Activated T-cell treated with anti-CD3 and anti-CD28 coated beads, Interleukin-2, amount 50 U/mL, for 72 hours (primary cell): ENCODE data around the gene OTULIN. TPM values are rescaled to one million over a fixed set of nuclear protein-coding genes. Genes with fewer than 3 reads are reported as not detected.

ENCODE experiments used
- ATAC-seq, 2 donors: fragments of 150-1000 bp; cut with Tn5 transposase; replicated peaks in 1 of 2; 2 replicates each; pipeline ENCODE4 v1.10.0; 2021; ENCODE audit warnings: moderate library complexity in 2 of 2, mild to moderate bottlenecking in 1 of 2
- DNase-seq, 2 donors: peaks; one replicate each; pipeline ENCODE4 v3.0.0; 2021 to 2022; ENCODE audit warnings: mixed read lengths in 1 of 2
- H3K27ac Mint-ChIP-seq: one replicate; pipeline ENCODE4 v1.8.0; 2022; ENCODE audit warnings: mild to moderate bottlenecking, moderate library complexity, mixed read lengths
- H3K27me3 Mint-ChIP-seq: one replicate; pipeline ENCODE4 v1.8.0; 2022; ENCODE audit warnings: low read depth, mixed read lengths
- H3K36me3 Mint-ChIP-seq, 2 donors: one replicate each; pipeline ENCODE4 v1.8.0; 2022; ENCODE audit warnings: mixed read lengths in 2 of 2, mild to moderate bottlenecking in 1 of 2; ENCODE audit not compliant: insufficient read depth in 2 of 2
- H3K4me1 Mint-ChIP-seq: one replicate; pipeline ENCODE4 v1.8.0; 2022; ENCODE audit warnings: low read depth, mixed read lengths
- H3K4me3 Mint-ChIP-seq, 2 donors: one replicate each; pipeline ENCODE4 v1.8.0; 2022; ENCODE audit warnings: mild to moderate bottlenecking in 2 of 2, mixed read lengths in 2 of 2, moderate library complexity in 2 of 2
- H3K9me3 Mint-ChIP-seq, 2 donors: one replicate each; pipeline ENCODE4 v1.8.0; 2022; ENCODE audit warnings: mixed read lengths in 2 of 2
- total RNA-seq, 2 donors: library from RNA; stranded (reverse); gene quantifications; one replicate each; pipeline ENCODE4 v1.2.3, GENCODE V29; 2022

The OTULIN gene
- total RNA-seq, 2 donors from 2014 or later: 72.9 to 77.9 TPM

DNA sequence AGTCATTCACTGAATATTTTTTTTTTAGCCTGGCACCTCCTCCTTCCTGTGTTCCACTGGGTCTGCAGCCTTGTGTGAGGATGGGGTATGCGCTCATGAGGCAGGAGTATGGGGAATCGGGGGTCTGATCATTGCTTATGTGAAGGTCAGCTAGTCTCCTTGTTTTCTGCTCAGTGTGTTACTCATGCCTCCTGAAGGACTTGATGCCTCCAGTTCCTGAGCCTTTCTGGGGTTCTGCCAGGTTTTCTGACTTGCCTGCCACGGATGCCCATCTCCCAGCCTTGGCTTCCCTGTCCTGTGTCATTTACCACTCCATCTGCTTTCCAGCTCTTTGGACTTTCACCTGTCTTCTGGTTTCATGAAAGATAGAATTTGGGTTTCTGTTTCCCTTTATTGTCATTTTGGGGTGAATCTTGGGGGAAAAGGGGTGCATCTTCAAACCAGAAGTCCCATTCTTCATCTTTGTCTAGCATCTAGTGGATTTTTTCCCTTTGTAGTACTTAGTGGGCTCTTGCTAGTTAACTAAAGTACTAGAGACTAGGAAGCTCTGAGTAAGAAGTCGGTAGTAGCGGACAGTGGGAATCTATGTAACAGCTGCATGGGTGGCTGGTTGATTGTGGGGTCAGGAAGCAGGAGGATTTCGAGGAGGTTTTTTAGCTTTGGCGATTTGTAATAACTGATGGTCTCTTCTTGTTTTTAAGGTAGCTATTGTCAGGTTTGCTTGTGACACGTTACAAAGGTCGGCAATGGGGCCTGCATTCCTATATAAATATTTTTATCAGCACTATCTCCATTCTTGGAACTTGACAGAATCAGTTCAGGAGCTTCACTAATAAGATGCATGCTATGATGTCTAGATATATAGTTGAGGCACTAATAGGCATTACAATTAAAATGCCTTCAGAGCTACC is 8.2 kb downstream of the OTULIN start:
- Mint-ChIP-seq H3K27ac (peak overlapping the region; percentile 95), H3K36me3 (peaks cover 12 to 17% of the 10 kb centered on the region in 2 donors), H3K27me3 (no peaks in the 10 kb centered on the region), H3K4me3 (peak overlapping the region; percentile 76 to 88), H3K4me1 (peaks cover 92% of the 10 kb centered on the region), H3K9me3 (no peaks in the 10 kb centered on the region)
- no peak for DNase-seq
- no peak for ATAC-seq

DNA sequence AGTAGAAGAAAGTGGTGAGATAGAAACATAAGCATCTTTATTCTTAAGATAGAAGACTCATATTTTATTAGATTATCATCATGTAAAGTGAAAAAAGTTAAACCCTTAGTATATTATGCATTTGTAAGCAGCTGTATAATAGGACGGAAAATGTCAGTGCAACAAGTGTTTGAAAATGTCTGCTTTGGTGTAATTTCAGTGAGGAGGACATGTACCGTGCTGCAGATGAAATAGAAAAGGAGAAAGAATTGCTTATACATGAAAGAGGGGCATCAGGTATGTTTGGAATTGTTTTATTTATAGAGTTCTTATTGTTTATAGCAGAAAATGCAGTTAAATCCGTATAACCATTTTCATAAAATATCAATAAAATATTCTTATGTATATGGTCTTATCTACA is 8.9 kb downstream of the OTULIN start:
- ATAC-seq: no peak
- peak overlapping the region in 1 of 2 donors; percentile 88 for H3K4me3 Mint-ChIP-seq
- H3K36me3 Mint-ChIP-seq: peaks cover 11 to 17% of the 10 kb centered on the region in 2 donors
- H3K27me3 Mint-ChIP-seq: no peaks in the 10 kb centered on the region
- H3K4me1 Mint-ChIP-seq: peaks cover 85% of the 10 kb centered on the region
- peak overlapping the region; percentile 95 for H3K27ac Mint-ChIP-seq
- no peaks in the 10 kb centered on the region for H3K9me3 Mint-ChIP-seq
- no peak for DNase-seq

DNA sequence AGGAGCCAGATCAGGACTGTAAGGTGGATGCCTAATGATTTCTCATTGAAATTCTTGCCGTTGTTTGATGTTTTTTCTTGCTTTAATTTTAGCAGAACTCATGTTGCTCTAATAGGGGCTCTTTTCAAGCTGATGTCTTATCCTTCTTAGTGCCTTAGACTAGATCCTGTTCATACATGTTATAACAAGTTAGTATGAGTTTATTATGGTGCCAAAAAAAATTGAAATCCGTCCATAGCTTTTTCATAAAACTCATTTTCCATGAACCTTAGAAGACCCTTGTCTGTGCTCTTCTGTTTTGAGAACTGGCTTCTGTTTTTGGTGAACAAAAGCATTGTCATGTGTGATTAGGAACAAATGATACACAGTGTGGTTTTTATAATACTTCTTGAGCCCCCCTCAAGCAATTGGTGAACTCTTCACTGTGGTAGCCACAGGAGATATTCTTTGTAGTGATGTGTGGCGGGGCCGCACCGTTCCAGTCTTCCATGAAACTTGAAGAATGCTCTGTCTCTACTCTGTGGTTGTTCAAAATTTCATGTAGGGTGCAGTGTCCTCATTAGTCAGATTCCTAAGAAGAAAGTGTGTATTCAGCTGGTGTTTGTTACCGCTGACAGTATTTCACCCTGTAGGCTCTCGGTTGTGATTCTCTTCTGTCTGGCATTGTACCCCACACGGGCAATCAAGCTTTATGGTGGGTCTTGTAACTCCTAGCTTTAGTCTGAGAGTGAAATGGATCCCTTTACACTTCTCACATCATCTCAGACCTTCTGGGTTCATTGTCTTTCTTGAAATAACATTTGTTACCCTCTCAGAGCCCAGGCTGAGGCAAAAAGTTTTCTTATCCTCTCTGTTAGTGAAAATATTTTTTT is 10.7 kb downstream of the OTULIN start:
- peaks cover 69% of the 10 kb centered on the region for H3K4me1 Mint-ChIP-seq
- no peaks in the 10 kb centered on the region for H3K27me3 Mint-ChIP-seq
- H3K36me3 Mint-ChIP-seq: peaks cover 9 to 19% of the 10 kb centered on the region in 2 donors
- ATAC-seq: peak; percentile 56 to 66
- peak overlapping the region; percentile 99 for H3K27ac Mint-ChIP-seq
- no peaks in the 10 kb centered on the region for H3K9me3 Mint-ChIP-seq
- no peak for DNase-seq
- H3K4me3 Mint-ChIP-seq: peak overlapping the region; percentile 69 to 92

DNA sequence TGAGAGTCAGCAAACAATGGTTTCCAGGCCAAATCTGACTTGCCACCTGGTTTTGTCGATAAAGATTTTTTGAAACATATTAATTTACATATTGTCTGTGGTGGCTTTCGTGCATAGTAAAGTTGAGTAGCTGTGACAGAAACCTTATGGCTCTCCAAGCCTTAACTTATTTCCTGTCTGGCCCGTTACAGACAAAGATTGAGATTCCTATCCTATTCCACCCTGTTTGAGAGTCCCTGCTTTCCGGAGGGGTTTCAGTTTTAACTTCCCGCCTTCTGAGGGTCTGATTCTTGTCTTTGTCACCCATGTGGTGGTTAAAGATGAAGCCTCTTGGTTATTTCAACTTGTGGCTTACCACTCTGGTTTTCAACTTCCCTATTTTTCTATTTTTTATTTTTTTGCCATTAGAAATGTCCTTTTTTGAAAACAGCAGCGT is 11.4 kb downstream of the OTULIN start:
- peak overlapping the region; percentile 69 to 92 for H3K4me3 Mint-ChIP-seq
- peaks cover 64% of the 10 kb centered on the region for H3K4me1 Mint-ChIP-seq
- no peaks in the 10 kb centered on the region for H3K27me3 Mint-ChIP-seq
- H3K36me3 Mint-ChIP-seq: peaks cover 10 to 21% of the 10 kb centered on the region in 2 donors
- ATAC-seq (peak; percentile 39 to 56), DNase-seq (no peak)
- peak overlapping the region; percentile 99 for H3K27ac Mint-ChIP-seq
- H3K9me3 Mint-ChIP-seq: no peaks in the 10 kb centered on the region

DNA sequence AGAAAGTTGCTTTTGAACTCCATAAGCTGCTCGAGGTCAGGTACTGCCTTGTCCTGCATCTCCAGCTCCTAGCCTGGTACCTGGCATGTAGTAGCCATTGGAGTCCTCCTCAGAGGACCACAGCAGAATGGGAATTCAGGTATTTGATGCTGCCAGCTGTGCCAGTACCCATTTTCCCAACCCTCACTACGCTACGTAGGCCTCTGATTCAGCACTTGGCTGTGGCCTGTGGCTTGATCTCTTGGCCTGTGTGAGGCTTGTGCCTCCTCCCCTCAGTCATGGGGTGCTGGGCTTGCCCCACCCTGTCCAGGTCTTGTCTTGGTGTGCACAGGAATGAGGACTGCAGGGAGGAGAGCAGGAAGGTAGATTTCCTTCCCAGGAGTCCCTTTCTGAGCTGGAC is 11.8 kb downstream of the OTULIN start:
- Mint-ChIP-seq H3K4me1 (peaks cover 60% of the 10 kb centered on the region), H3K27me3 (no peaks in the 10 kb centered on the region), H3K4me3 (peak overlapping the region; percentile 69 to 92), H3K36me3 (peaks cover 10 to 23% of the 10 kb centered on the region in 2 donors), H3K27ac (peak overlapping the region; percentile 99), H3K9me3 (no peaks in the 10 kb centered on the region)
- DNase-seq (peak; percentile 54), ATAC-seq (peak; percentile 74 to 80)

DNA sequence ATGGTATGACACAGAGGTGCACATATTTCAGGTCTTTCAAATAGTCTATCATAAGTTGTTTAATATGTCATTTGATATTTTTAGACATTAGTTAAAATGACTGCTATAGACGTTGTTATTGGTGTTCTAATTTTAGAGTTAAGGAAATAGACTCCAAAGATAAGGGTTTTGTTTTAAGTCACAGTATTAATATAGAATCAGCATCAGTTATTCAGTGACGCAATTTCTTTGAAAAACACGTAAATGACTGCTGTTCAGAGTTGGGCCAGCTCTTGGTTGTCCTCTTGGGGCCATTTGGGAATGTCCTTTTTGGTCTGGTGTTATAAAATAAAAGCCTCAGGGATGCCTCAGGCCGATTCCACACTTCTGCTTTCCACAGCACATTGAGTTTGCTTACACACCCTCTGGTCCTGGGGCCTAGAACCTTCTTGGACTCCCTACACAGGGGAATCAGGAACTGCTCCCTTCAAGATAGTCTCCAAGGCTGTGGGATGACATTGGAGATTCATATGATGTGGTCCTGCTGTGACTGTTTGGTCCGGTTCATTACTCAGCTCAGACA is 14.3 kb downstream of the OTULIN start:
- Mint-ChIP-seq H3K9me3 (no peaks in the 10 kb centered on the region), H3K36me3 (peaks cover 16 to 30% of the 10 kb centered on the region in 2 donors), H3K4me1 (peaks cover 35% of the 10 kb centered on the region), H3K4me3 (no peak overlapping the region), H3K27me3 (no peaks in the 10 kb centered on the region), H3K27ac (no peak overlapping the region)
- DNase-seq (no peak), ATAC-seq (no peak)

DNA sequence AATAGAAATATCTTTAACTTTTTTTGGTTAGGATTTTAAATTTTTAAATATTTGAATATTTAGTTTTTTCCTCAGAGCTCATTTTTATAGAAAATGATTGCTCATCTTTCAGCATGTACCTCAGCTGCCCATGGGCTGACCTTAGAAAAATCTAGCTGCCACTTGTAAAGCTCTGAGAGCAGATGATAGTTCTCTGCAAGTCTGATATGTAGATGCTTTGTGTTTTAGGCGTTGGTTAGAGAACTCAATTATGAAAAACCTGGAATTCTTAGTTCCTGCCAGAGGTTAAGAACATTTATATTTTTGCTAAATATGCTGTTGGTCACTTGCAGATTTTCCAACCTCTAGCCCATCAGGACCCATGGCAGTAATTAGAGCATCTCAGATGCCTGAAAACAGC is 15.1 kb downstream of the OTULIN start:
- Mint-ChIP-seq H3K9me3 (no peaks in the 10 kb centered on the region), H3K36me3 (peaks cover 14 to 23% of the 10 kb centered on the region in 2 donors), H3K27me3 (no peaks in the 10 kb centered on the region), H3K27ac (no peak overlapping the region), H3K4me1 (peaks cover 27% of the 10 kb centered on the region), H3K4me3 (no peak overlapping the region)
- DNase-seq: no peak
- no peak for ATAC-seq

DNA sequence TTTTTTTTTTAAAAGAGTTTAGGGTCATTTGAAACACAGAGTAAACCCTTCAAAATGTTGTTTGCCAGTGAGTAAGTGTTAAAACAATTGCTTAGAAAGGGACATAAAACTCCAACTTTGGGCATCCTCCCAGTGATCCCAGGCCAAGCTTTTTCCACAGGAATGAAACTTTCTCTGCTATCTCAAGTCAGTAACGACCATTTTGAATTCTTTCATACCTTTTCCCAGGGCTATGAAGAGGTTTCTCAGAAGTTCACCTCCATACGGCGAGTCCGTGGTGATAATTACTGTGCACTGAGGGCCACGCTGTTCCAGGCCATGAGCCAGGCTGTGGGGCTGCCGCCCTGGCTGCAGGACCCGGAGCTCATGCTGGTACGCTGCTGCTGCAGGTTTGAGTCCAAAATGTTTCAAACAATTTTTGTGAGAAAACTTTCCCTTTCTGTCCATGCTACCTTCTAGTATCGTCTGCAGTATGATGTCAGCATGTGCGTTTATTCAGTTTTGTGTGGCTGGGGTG is 16.8 kb downstream of the OTULIN start:
- DNase-seq (no peak), ATAC-seq (no peak)
- Mint-ChIP-seq H3K27me3 (no peaks in the 10 kb centered on the region), H3K36me3 (peaks cover 13 to 31% of the 10 kb centered on the region in 2 donors), H3K4me1 (peaks cover 19% of the 10 kb centered on the region), H3K27ac (peak overlapping the region; percentile 81), H3K4me3 (no peak overlapping the region), H3K9me3 (no peaks in the 10 kb centered on the region)

DNA sequence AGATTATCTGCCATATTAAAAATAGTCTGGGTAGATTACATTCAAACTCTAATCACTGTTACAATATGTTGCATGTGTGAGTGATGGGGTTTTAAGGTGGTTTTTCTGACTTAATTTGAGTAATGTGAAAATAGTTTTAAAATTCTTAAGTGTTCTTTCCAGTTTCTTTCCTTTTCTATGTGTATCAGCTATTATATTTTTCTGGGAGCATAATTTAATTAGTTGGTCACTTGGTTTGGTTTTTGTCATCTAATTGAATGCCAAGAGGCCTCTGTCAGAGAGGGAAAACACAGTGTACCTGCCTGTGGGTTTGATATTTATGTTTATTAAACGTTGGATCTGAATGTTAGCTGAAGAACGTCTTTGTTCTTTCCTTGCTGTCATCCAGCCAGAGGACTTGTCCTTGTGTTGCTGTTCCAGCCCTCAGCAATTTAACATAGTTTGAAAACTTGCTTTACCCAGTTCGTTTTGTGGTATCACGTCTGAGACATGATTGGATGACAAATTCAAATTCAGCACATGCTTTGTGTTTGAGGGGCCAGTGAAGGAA is 19.5 kb downstream of the OTULIN start:
- DNase-seq: no peak
- Mint-ChIP-seq H3K27me3 (no peaks in the 10 kb centered on the region), H3K27ac (no peak overlapping the region), H3K9me3 (no peaks in the 10 kb centered on the region), H3K36me3 (peaks cover 14 to 41% of the 10 kb centered on the region in 2 donors), H3K4me1 (peaks cover 18% of the 10 kb centered on the region), H3K4me3 (no peak overlapping the region)
- no peak for ATAC-seq

DNA sequence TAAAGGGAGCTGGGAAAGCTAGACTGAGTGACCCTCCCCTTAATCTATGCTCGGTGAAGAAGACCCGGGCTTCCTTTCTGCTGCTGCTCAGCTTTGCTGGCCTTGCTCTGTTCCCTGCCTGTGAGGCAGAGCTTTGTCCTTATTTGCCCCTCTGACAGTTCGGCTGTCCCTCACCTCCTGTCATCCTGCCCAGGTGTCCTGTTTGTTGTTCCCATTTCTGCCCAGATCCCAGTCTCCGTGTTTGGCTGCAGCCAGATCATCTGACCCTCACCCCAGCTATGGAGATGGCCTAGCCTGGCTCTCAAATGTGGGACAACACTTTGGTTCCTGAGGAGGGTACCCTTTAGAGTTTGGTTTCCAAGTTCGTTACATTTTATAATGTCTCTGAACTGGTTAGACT is 20.2 kb downstream of the OTULIN start:
- no peak for DNase-seq
- peaks cover 16 to 48% of the 10 kb centered on the region in 2 donors for H3K36me3 Mint-ChIP-seq

DNA sequence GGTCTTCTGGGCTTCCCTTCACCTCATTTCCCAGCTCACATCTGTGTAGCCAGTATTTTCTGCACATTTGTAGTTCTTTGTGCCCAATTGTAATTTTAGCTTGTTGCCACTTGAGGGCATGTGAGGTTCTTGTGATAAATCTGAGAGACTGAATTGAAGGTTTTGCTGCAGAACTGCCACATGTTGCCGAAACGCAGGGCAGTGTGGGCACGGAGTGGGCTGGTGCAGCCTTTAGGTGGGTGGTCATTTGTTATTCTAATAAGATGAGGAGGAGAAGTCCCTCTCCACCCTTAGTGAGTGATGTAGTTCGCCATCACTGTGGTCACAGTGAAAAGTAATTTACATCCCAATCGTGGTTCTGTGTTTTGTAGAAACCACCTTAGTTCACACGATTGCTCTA is 21.2 kb downstream of the OTULIN start:
- peak; percentile 90 to 93 for ATAC-seq
- Mint-ChIP-seq H3K4me1 (peaks cover 13% of the 10 kb centered on the region), H3K27ac (peak overlapping the region; percentile 28)

More for the DNA sequence above, 20.2 kb downstream of the OTULIN start:
- Mint-ChIP-seq H3K4me1 (peaks cover 18% of the 10 kb centered on the region), H3K4me3 (no peak overlapping the region), H3K27me3 (no peaks in the 10 kb centered on the region), H3K27ac (peak overlapping the region; percentile 28), H3K9me3 (no peaks in the 10 kb centered on the region)
- no peak for ATAC-seq

DNA sequence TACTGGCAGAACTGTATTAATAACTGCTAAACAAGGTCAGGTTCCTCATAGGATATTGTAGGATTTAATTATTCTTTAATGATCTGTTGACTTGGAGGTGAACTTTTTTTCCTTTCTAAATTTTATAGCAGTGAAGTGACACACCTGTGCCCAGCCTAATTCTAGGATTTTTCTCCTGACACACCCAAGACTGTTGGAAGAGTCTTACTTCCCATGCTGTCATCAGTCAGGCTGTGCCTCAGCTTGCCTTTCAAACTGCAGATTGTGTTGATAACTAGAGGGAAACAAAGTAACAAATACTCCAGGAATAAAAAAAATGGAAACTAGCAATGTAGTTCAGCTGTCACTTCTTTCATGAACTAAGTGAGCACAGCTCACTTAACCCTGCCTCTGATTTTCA is 22.0 kb downstream of the OTULIN start:
- no peak for ATAC-seq
- no peak overlapping the region for H3K4me3 Mint-ChIP-seq
- H3K36me3 Mint-ChIP-seq: peaks cover 17 to 51% of the 10 kb centered on the region in 2 donors
- peaks cover 13% of the 10 kb centered on the region for H3K4me1 Mint-ChIP-seq
- no peak overlapping the region for H3K27ac Mint-ChIP-seq
- no peaks in the 10 kb centered on the region for H3K9me3 Mint-ChIP-seq
- no peak for DNase-seq
- no peaks in the 10 kb centered on the region for H3K27me3 Mint-ChIP-seq

More for the DNA sequence above, 21.2 kb downstream of the OTULIN start:
- Mint-ChIP-seq H3K27me3 (no peaks in the 10 kb centered on the region), H3K36me3 (peaks cover 14 to 54% of the 10 kb centered on the region in 2 donors), H3K9me3 (no peaks in the 10 kb centered on the region), H3K4me3 (peak overlapping the region; percentile 6 to 35)
- DNase-seq: peak; percentile 32 to 51
